Mesendoderm (in vitro differentiated cells): ENCODE data around the gene METRN.

ENCODE experiments used
- DNase-seq: peaks from one replicate; pipeline ENCODE4 v3.0.0; 2013
- H2AK5ac ChIP-seq: 2 replicates; pipeline ENCODE4 v1.6.1; 2013; ENCODE audit warnings: low read length, inconsistent platforms
- H2BK120ac ChIP-seq: 2 replicates; pipeline ENCODE4 v1.6.1; 2013; ENCODE audit warnings: low read depth, mild to moderate bottlenecking, low read length, moderate library complexity, mixed read lengths
- H2BK15ac ChIP-seq: replicated peaks from 2 replicates; pipeline ENCODE4 v1.6.1; 2013; ENCODE audit warnings: low read depth, mild to moderate bottlenecking, moderate library complexity
- H2BK5ac ChIP-seq: 2 replicates; pipeline ENCODE4 v1.6.1; 2013; ENCODE audit warnings: low read length, inconsistent platforms
- H3K18ac ChIP-seq: 2 replicates; pipeline ENCODE4 v1.6.1; 2013; ENCODE audit warnings: mild to moderate bottlenecking, low read length, mixed read lengths
- H3K23ac ChIP-seq: one replicate; pipeline ENCODE4 v1.6.1; 2013; ENCODE audit warnings: low read length
- H3K27ac ChIP-seq: 2 replicates; pipeline ENCODE4 v1.5.1; 2013; ENCODE audit warnings: low read depth, mild to moderate bottlenecking, inconsistent platforms, low read length, moderate library complexity
- H3K27me3 ChIP-seq: 2 replicates; pipeline ENCODE4 v1.6.1; 2013; ENCODE audit warnings: low read length, control low read depth, mild to moderate bottlenecking, inconsistent platforms; ENCODE audit not compliant: insufficient read depth, poor library complexity
- H3K36me3 ChIP-seq: 2 replicates; pipeline ENCODE4 v1.6.1; 2013; ENCODE audit warnings: low read length, inconsistent platforms; ENCODE audit not compliant: control insufficient read depth, insufficient read depth
- H3K4ac ChIP-seq: one replicate; pipeline ENCODE4 v1.6.1; 2013; ENCODE audit warnings: low read depth, mild to moderate bottlenecking, low read length, moderate library complexity
- H3K4me1 ChIP-seq: 2 replicates; pipeline ENCODE4 v1.6.1; 2013; ENCODE audit warnings: low read depth, low read length, inconsistent platforms; ENCODE audit not compliant: control insufficient read depth
- H3K4me2 ChIP-seq: 2 replicates; pipeline ENCODE4 v1.6.1; 2013; ENCODE audit warnings: low read length
- H3K4me3 ChIP-seq: 2 replicates; pipeline ENCODE4 v1.5.1; 2013; ENCODE audit warnings: mild to moderate bottlenecking, low read length
- H3K56ac ChIP-seq: one replicate; pipeline ENCODE4 v1.6.1; 2013; ENCODE audit warnings: low read length
- H3K79me1 ChIP-seq: 2 replicates; pipeline ENCODE4 v1.6.1; 2013; ENCODE audit warnings: low read length, inconsistent platforms
- H3K79me2 ChIP-seq: 2 replicates; pipeline ENCODE4 v1.6.1; 2013; ENCODE audit warnings: mild to moderate bottlenecking, low read length; ENCODE audit not compliant: control insufficient read depth, insufficient read depth
- H3K9ac ChIP-seq: 2 replicates; pipeline ENCODE4 v1.6.1; 2013; ENCODE audit warnings: low read length, inconsistent platforms
- H4K5ac ChIP-seq: one replicate; pipeline ENCODE4 v1.6.1; 2013; ENCODE audit warnings: low read length
- H4K8ac ChIP-seq: one replicate; pipeline ENCODE4 v1.6.1; 2013; ENCODE audit warnings: low read depth, mild to moderate bottlenecking, control low read depth, low read length, moderate library complexity
- WGBS: extraction: QIAGEN DNeasy Blood & Tissue Kit; methylation state at CpG from one replicate; pipeline ENCODE4 v1.1.7; 2013; ENCODE audit warnings: low lambda C conversion rate, missing lambda C conversion rate; ENCODE audit not compliant: insufficient coverage; ENCODE audit errors: extremely low coverage; 5-methylcytosine and 5-hydroxymethylcytosine counted together

The METRN gene

DNA sequence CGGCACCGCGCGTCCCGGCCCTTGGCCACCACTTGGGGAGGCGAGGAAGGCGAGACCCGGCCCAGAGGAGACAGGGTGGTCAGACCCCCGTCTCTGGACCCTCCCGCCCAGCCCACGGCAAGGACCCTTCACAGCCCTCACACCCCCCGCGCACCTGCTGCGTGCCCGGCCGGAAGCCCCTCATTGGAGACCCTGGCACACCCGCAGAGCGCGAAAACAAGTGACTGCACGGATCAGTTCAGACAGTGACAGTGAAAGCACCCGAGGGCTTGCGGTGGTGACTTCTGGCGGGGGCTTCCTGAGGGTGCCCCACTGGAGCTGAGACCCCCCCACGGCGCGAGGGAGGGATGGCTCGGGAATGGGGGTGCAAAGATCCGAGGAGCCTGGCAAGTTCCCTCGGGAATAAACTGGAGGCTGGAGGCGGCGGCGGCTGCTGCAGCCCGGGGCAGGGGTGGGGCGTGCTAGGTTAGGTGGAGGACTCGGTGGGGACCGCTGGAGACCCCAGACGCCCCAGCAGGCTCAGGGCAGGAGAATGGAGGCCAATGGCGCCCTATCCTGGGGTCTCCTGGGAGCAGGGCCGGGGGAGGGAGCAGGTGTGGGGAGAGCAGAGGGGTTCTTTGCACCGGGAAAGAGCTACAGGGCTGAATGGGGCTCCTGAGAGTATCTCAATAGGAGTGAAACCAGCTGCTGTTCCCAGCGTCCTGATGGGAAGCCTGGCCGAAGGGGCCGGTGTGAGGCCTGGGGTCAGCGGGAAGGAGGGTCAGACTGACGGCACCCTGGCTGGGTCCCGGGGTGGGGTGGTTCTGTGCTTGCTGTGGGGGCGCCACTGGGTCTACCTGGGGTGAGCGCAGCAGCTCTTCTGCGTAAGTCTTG lies 8.5 kb upstream of the METRN start:
- Histone ChIP-seq H3K23ac (no peak overlapping the region), H3K36me3 (no peaks in the 10 kb centered on the region), H2BK5ac (no peak overlapping the region), H3K4me1 (no peaks in the 10 kb centered on the region), H3K79me1 (no peaks in the 10 kb centered on the region), H3K56ac (no peak overlapping the region), H3K79me2 (no peaks in the 10 kb centered on the region), H4K8ac (no peak overlapping the region), H3K4me2 (no peak overlapping the region), H3K4me3 (no peak overlapping the region), H2BK120ac (no peak overlapping the region), H3K18ac (no peak overlapping the region), H2AK5ac (no peak overlapping the region), H3K9ac (no peak overlapping the region), H2BK15ac (no peak overlapping the region), H3K27ac (no peak overlapping the region), H3K27me3 (peaks cover 32% of the 10 kb centered on the region), H4K5ac (no peak overlapping the region), H3K4ac (no peak overlapping the region)
- DNase-seq, result no peak
- WGBS, result no CpG with 5 or more reads among the region's 49 CpGs

DNA sequence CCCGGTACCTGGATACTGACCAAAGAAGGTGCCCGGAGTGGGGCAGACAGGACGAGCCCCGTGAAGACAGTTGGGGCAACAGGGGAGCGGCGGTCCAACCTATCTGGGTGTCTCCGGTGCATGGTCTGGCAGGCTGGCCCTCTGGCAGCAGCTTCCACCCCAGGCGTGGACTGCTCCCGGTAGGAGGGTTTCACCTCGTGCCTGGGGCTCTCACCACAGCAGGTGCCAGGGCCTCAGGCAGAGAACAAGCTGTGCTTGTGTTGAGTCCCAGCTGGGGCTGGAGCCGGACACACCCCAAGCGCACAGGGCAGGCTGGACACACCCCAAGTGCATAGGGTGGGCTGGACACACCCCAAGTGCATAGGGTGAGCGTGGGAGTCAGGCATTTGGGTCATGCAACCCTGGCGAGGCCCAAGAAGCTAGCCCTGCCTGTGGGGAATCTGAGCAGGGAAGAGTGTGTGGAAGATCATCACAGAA lies 7.8 kb upstream of the METRN start:
- Histone ChIP-seq H3K4me2 (no peak overlapping the region), H3K23ac (no peak overlapping the region), H2BK5ac (no peak overlapping the region), H3K18ac (no peak overlapping the region), H4K5ac (no peak overlapping the region), H4K8ac (no peak overlapping the region), H2BK120ac (no peak overlapping the region), H3K4me1 (no peaks in the 10 kb centered on the region), H3K4ac (no peak overlapping the region), H3K79me2 (no peaks in the 10 kb centered on the region), H3K56ac (no peak overlapping the region), H3K9ac (no peak overlapping the region), H3K79me1 (no peaks in the 10 kb centered on the region), H3K36me3 (no peaks in the 10 kb centered on the region), H3K27ac (no peak overlapping the region), H3K4me3 (no peak overlapping the region), H2AK5ac (no peak overlapping the region), H3K27me3 (peaks cover 27% of the 10 kb centered on the region), H2BK15ac (no peak overlapping the region)
- DNase-seq, result no peak
- no CpG with 5 or more reads among the region's 14 CpGs for WGBS

DNA sequence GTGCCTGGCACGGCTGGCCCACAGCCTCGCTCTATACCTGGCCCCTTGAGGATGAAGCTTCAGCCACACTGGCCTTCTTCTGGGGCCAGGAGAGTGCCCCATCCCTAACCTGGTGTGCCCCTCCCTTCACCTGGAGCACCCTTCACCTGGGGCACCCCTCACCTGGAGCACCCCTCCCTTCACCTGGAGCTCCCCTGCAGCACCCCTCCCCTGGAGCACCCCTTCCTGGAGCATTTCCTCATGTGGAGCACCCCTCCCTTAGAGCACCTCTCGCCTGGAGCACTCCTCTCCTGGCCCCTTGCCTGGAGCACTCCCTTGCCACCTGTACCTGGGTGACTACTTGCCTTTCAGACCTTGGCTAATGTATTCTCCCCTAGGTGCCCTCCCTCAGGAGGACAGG lies 6.9 kb upstream of the METRN start:
- H3K18ac ChIP-seq, result no peak overlapping the region
- H3K27ac ChIP-seq, result no peak overlapping the region
- H3K9ac ChIP-seq, result no peak overlapping the region
- no peak for DNase-seq
- H3K27me3 ChIP-seq, result peaks cover 23% of the 10 kb centered on the region
- H3K23ac ChIP-seq, result no peak overlapping the region
- no peak overlapping the region for H2AK5ac ChIP-seq
- H3K36me3 ChIP-seq, result no peaks in the 10 kb centered on the region
- no peak overlapping the region for H2BK5ac ChIP-seq
- no peak overlapping the region for H2BK15ac ChIP-seq
- H3K79me1 ChIP-seq, result no peaks in the 10 kb centered on the region
- no peak overlapping the region for H4K8ac ChIP-seq
- no peaks in the 10 kb centered on the region for H3K79me2 ChIP-seq
- no peak overlapping the region for H3K56ac ChIP-seq
- no peak overlapping the region for H4K5ac ChIP-seq
- no peak overlapping the region for H3K4ac ChIP-seq
- no CpG with 5 or more reads among the region's 3 CpGs for WGBS
- no peak overlapping the region for H3K4me3 ChIP-seq
- no peak overlapping the region for H2BK120ac ChIP-seq
- H3K4me2 ChIP-seq, result no peak overlapping the region
- H3K4me1 ChIP-seq, result no peaks in the 10 kb centered on the region

DNA sequence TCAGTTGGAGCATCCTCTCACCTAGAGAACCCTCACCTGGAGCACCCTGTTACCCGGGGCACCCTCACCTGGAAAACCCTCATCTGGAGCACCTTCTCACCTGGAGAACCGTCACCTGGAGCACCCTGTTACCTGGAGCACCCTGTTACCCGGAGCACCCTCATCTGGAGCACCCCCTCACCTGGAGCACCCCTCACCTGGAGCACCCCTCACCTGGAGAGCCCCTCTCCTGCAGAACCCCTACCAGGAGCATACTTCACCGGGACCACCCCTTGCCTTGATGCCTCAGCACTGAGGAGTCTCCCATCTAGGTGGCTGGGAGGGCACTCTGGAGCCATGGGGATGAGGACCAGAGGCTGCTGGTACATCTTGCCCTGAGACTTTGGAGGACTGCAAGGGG lies 6.0 kb upstream of the METRN start:
- WGBS, result no CpG with 5 or more reads among the region's 4 CpGs
- Histone ChIP-seq H3K18ac (no peak overlapping the region), H4K5ac (no peak overlapping the region), H3K4me3 (no peak overlapping the region), H2BK120ac (no peak overlapping the region), H3K27ac (no peak overlapping the region), H2AK5ac (no peak overlapping the region), H3K79me1 (no peaks in the 10 kb centered on the region), H3K56ac (no peak overlapping the region), H3K23ac (no peak overlapping the region), H3K79me2 (no peaks in the 10 kb centered on the region), H3K4me2 (no peak overlapping the region), H3K36me3 (no peaks in the 10 kb centered on the region), H4K8ac (no peak overlapping the region), H2BK5ac (no peak overlapping the region), H3K9ac (no peak overlapping the region), H3K4ac (no peak overlapping the region), H2BK15ac (no peak overlapping the region), H3K27me3 (peaks cover 21% of the 10 kb centered on the region), H3K4me1 (no peaks in the 10 kb centered on the region)
- DNase-seq, result no peak

DNA sequence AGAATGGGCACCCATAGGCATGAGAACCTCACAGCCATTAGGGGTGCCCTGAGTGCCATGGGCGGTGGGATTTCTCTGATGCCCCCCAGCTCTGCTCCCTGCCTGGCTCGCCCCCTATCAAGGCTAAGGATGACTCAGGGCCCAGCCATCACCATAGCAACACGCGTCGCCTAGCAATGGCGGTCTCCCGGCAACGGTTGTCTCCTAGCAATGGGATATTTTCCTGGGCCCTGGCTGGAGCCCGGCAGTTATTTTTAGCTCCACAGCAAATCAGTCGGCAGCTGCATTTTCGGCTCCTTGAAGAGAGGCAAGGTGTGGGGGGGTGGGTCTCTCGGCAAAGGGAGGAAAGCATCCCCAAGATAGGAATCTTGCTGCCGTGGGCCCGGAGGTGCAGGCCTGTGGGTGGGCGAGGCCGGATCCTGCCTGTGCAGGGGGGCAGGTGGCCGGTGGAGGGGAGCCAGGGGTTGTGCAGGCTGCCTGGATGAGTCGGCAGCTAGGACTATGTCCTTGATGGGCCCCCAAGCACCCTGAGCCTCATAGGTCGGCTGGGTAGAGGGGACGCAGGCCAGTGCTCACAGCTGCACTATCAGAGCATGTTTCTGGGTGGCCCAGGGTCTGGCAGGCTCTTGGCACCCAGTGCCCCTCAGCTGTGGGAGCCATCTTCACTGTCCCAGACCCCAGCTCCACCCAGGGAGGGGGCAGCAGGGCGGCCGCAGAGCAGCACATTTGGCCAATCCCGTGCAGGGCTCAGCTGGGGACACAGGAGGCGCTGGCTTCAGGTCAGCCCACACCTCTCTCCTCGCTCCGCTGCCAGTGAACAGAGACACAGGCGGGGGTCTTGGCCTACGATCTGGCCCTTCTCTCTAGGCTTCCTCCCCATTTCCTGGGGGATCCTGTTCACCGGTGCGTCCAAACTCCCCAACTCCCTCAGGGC lies 5.1 kb upstream of the METRN start:
- H3K9ac ChIP-seq, result no peak overlapping the region
- no peak overlapping the region for H3K4me2 ChIP-seq
- no peaks in the 10 kb centered on the region for H3K79me1 ChIP-seq
- no peak overlapping the region for H3K23ac ChIP-seq
- H3K18ac ChIP-seq, result no peak overlapping the region
- no peak overlapping the region for H4K5ac ChIP-seq
- no peaks in the 10 kb centered on the region for H3K4me1 ChIP-seq
- H2BK15ac ChIP-seq, result no peak overlapping the region
- H2BK5ac ChIP-seq, result no peak overlapping the region
- H3K56ac ChIP-seq, result no peak overlapping the region
- H3K36me3 ChIP-seq, result no peaks in the 10 kb centered on the region
- H3K4ac ChIP-seq, result no peak overlapping the region
- H2BK120ac ChIP-seq, result no peak overlapping the region
- H3K4me3 ChIP-seq, result no peak overlapping the region
- H3K79me2 ChIP-seq, result no peaks in the 10 kb centered on the region
- H3K27me3 ChIP-seq, result peaks cover 18% of the 10 kb centered on the region
- peak; percentile 89 for DNase-seq
- H2AK5ac ChIP-seq, result no peak overlapping the region
- H3K27ac ChIP-seq, result no peak overlapping the region
- H4K8ac ChIP-seq, result no peak overlapping the region
- WGBS, result no CpG with 5 or more reads among the region's 30 CpGs
